ENCODE data around the gene LMBRD2. TPM values are rescaled to one million over a fixed set of nuclear protein-coding genes. Genes with fewer than 3 reads are reported as not detected.
"Not testable (repeated sequence)": the region's sequence is repeated elsewhere in the genome, so short reads cannot be mapped to it uniquely, and the experiment has no call there.

Gene LMBRD2
- total and polyA plus RNA-seq, 2 donors (not counting 1 experiment from before 2014, with no cell fraction given), result 2.1 to 10.0 TPM

DNA sequence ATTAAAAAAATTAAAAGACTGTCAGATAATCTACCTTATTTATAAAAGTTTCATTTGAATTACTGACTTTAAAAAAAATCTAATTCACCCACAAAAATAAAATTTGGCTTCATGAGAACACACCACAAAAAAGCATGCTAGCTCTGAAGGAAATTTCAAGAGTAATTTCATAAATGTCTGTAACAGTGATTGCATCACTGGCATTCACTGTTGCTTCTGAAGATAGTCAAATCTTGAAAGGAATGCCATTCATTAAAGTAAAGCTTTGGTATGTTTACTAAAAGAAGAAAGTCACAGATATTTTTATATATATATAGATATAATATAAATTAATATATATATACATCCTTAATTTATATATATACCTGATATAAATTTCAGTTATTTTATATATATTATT is 46.6 kb upstream of the LMBRD2 start:
- ChIA-PET CTCF (interaction anchor here (1.9 kb wide), 1 partner anchor 20 kb away, joined by 4 read pairs; no protein-coding TSS in a partner anchor), POLR2A (no interaction called here)
- Histone ChIP-seq H3K4me3 (ENCODE audit: control extremely low read depth in 1 of 5, extremely low read depth in 1 of 5, insufficient read depth in 1 of 5, low read depth in 2 of 5, low read length in 4 of 5) (no peak overlapping the region), H3K27ac (ENCODE audit: low read length in 2 of 2) (no peak overlapping the region), H3K79me2 (ENCODE audit: control insufficient read depth, insufficient read depth, low read length) (no peaks in the 10 kb centered on the region), H3K9me3 (ENCODE audit: control extremely low read depth in 1 of 3, control insufficient read depth in 2 of 3, insufficient read depth in 1 of 3, low read length in 2 of 3) (no peaks in the 10 kb centered on the region), H4K20me1 (ENCODE audit: control insufficient read depth, insufficient read depth, low read length, poor library complexity, severe bottlenecking) (no peaks in the 10 kb centered on the region), H3K9ac (ENCODE audit: low read length) (no peak overlapping the region), H3K4me1 (ENCODE audit: control insufficient read depth in 2 of 2, insufficient read depth in 2 of 2, low read length in 2 of 2) (no peaks in the 10 kb centered on the region), H2AFZ (ENCODE audit: insufficient read depth, low read depth, low read length, poor library complexity, severe bottlenecking) (no peak overlapping the region), H3K27me3 (replicated peaks in 1 of 4; ENCODE audit: control extremely low read depth in 1 of 4, control insufficient read depth in 3 of 4, insufficient read depth in 4 of 4, low read length in 3 of 4) (no peaks in the 10 kb centered on the region), H3K36me3 (replicated peaks in 1 of 2; ENCODE audit: control extremely low read depth in 1 of 2, control insufficient read depth in 1 of 2, extremely low read depth in 1 of 2, insufficient read depth in 2 of 2, low read length in 1 of 2) (peaks cover 8 to 10% of the 10 kb centered on the region in 2 experiments), H3K4me2 (replicated peaks; ENCODE audit: low read depth, low read length, poor library complexity, severe bottlenecking) (no peak overlapping the region)
- no peak for ATAC-seq (ENCODE audit: low read depth)
- Mint-ChIP-seq H3K27ac (no peak overlapping the region), H3K4me3 (no peak overlapping the region), H3K27me3 (no peaks in the 10 kb centered on the region), H3K9me3 (ENCODE audit: insufficient read depth) (no peaks in the 10 kb centered on the region), H3K4me1 (no peaks in the 10 kb centered on the region)
- DNase-seq, result no peak
- TF ChIP-seq EZH2 (IDR thresholded peaks at IDR 0.05; ENCODE audit: borderline replicate concordance, insufficient read depth, low read depth, low read length, poor library complexity, severe bottlenecking), result no peak
- TF ChIP-seq, protein P1, sequence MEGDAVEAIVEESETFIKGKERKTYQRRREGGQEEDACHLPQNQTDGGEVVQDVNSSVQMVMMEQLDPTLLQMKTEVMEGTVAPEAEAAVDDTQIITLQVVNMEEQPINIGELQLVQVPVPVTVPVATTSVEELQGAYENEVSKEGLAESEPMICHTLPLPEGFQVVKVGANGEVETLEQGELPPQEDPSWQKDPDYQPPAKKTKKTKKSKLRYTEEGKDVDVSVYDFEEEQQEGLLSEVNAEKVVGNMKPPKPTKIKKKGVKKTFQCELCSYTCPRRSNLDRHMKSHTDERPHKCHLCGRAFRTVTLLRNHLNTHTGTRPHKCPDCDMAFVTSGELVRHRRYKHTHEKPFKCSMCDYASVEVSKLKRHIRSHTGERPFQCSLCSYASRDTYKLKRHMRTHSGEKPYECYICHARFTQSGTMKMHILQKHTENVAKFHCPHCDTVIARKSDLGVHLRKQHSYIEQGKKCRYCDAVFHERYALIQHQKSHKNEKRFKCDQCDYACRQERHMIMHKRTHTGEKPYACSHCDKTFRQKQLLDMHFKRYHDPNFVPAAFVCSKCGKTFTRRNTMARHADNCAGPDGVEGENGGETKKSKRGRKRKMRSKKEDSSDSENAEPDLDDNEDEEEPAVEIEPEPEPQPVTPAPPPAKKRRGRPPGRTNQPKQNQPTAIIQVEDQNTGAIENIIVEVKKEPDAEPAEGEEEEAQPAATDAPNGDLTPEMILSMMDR (IDR thresholded peaks at IDR 0.05), result no peak
- intact Hi-C loops (cut with micrococcal nuclease), result no loop called here

DNA sequence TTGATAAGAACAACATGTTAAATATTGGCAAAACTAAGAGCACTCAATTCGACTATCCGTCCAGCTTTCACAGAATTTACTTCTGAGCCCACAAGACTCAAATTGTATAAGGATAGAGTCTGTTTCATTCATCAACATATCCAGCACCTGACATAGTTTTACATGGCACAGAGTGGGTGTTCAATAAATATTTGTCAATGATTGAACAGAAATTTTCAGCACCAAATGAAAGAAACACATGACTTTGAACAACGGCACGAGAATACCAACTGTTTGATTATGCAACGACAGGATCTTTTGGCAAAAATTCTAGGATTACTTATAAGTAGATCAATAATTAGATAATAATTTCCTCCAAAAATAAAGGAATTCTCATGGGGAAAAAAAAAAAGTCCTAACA is 42.1 kb upstream of the LMBRD2 start:
- no peaks in the 10 kb centered on the region for H3K4me1 Mint-ChIP-seq
- Histone ChIP-seq H3K27me3 (replicated peaks in 1 of 4; ENCODE audit: control extremely low read depth in 1 of 4, control insufficient read depth in 3 of 4, insufficient read depth in 4 of 4, low read length in 3 of 4) (no peaks in the 10 kb centered on the region), H3K9ac (ENCODE audit: low read length) (no peak overlapping the region), H3K79me2 (ENCODE audit: control insufficient read depth, insufficient read depth, low read length) (no peaks in the 10 kb centered on the region), H4K20me1 (ENCODE audit: control insufficient read depth, insufficient read depth, low read length, poor library complexity, severe bottlenecking) (no peaks in the 10 kb centered on the region), H3K9me3 (ENCODE audit: control extremely low read depth in 1 of 3, control insufficient read depth in 2 of 3, insufficient read depth in 1 of 3, low read length in 2 of 3) (peaks cover 0 to 11% (median 0%) of the 10 kb centered on the region in 3 donors), H2AFZ (ENCODE audit: insufficient read depth, low read depth, low read length, poor library complexity, severe bottlenecking) (no peak overlapping the region), H3K36me3 (replicated peaks in 1 of 2; ENCODE audit: control extremely low read depth in 1 of 2, control insufficient read depth in 1 of 2, extremely low read depth in 1 of 2, insufficient read depth in 2 of 2, low read length in 1 of 2) (peaks cover 5 to 8% of the 10 kb centered on the region in 2 experiments), H3K4me3 (ENCODE audit: control extremely low read depth in 1 of 5, extremely low read depth in 1 of 5, insufficient read depth in 1 of 5, low read depth in 2 of 5, low read length in 4 of 5) (no peak overlapping the region), H3K4me1 (ENCODE audit: control insufficient read depth in 2 of 2, insufficient read depth in 2 of 2, low read length in 2 of 2) (no peaks in the 10 kb centered on the region), H3K4me2 (replicated peaks; ENCODE audit: low read depth, low read length, poor library complexity, severe bottlenecking) (no peak overlapping the region), H3K27ac (ENCODE audit: low read length in 2 of 2) (no peak overlapping the region)
- no peaks in the 10 kb centered on the region for H3K27me3 Mint-ChIP-seq
- no peak overlapping the region for H3K4me3 Mint-ChIP-seq
- TF ChIP-seq EZH2 (IDR thresholded peaks at IDR 0.05; ENCODE audit: borderline replicate concordance, insufficient read depth, low read depth, low read length, poor library complexity, severe bottlenecking), result no peak
- TF ChIP-seq, protein P1 (IDR thresholded peaks at IDR 0.05), result no peak
- intact Hi-C loops (cut with micrococcal nuclease), result no loop called here
- POLR2A ChIA-PET, result no interaction called here
- no peaks in the 10 kb centered on the region for H3K9me3 Mint-ChIP-seq (ENCODE audit: insufficient read depth)
- no CpG with 5 or more reads among the region's 5 CpGs for WGBS (ENCODE audit: insufficient coverage)
- DNase-seq (no peak), ATAC-seq (ENCODE audit: low read depth) (no peak)
- no peak overlapping the region for H3K27ac Mint-ChIP-seq
- CTCF ChIA-PET, result no interaction called here

DNA sequence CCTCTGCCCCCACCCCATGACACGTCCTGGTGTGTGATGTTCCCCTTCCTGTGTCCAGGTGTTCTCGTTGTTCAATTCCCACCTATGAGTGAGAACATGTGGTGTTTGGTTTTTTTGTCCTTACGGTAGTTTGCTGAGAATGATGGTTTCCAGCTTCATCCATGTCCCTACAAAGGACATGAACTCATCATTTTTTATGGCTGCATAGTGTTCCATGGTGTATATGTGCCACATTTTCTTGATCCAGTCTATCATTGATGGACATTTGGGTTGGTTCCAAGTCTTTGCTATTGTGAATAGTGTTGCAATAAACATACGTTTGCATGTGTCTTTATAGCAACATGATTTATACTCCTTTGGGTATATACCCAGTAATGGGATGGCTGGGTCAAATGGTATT is 32.7 kb upstream of the LMBRD2 start:
- H3K9me3 Mint-ChIP-seq (ENCODE audit: insufficient read depth); H3K27me3 ChIP-seq (replicated peaks in 1 of 4; ENCODE audit: control extremely low read depth in 1 of 4, control insufficient read depth in 3 of 4, insufficient read depth in 4 of 4, low read length in 3 of 4); H3K4me1 ChIP-seq (ENCODE audit: control insufficient read depth in 2 of 2, insufficient read depth in 2 of 2, low read length in 2 of 2); H3K4me3 ChIP-seq (ENCODE audit: control extremely low read depth in 1 of 5, extremely low read depth in 1 of 5, insufficient read depth in 1 of 5, low read depth in 2 of 5, low read length in 4 of 5); POLR2A ChIA-PET; H3K4me2 ChIP-seq (replicated peaks; ENCODE audit: low read depth, low read length, poor library complexity, severe bottlenecking); H3K27ac ChIP-seq (ENCODE audit: low read length in 2 of 2); CTCF ChIA-PET; H2AFZ ChIP-seq (ENCODE audit: insufficient read depth, low read depth, low read length, poor library complexity, severe bottlenecking); H3K27me3 Mint-ChIP-seq; H3K9ac ChIP-seq (ENCODE audit: low read length); H3K4me1 Mint-ChIP-seq; H3K79me2 ChIP-seq (ENCODE audit: control insufficient read depth, insufficient read depth, low read length); ATAC-seq (ENCODE audit: low read depth); H3K27ac Mint-ChIP-seq; H3K4me3 Mint-ChIP-seq; intact Hi-C loops (cut with micrococcal nuclease); H4K20me1 ChIP-seq (ENCODE audit: control insufficient read depth, insufficient read depth, low read length, poor library complexity, severe bottlenecking); H3K9me3 ChIP-seq (ENCODE audit: control extremely low read depth in 1 of 3, control insufficient read depth in 2 of 3, insufficient read depth in 1 of 3, low read length in 2 of 3); DNase-seq: not testable (repeated sequence)
- peaks cover 12 to 16% of the 10 kb centered on the region in 2 experiments for H3K36me3 ChIP-seq (replicated peaks in 1 of 2; ENCODE audit: control extremely low read depth in 1 of 2, control insufficient read depth in 1 of 2, extremely low read depth in 1 of 2, insufficient read depth in 2 of 2, low read length in 1 of 2)
- no CpG with 5 or more reads among the region's 4 CpGs for WGBS (ENCODE audit: insufficient coverage)

All from B cell (primary cell).